Iris pigment epithelial cell (primary cell): ENCODE results near the gene CARHSP1.
"Not testable (repeated sequence)": the region's sequence is repeated elsewhere in the genome, so short reads cannot be mapped to it uniquely, and the experiment has no call there.

Experiments
- DNase-seq: peaks from one replicate; pipeline ENCODE4 v3.0.0-alpha.2; 2011; ENCODE audit warnings: low read depth

The CARHSP1 gene

GRCh38 chr16:8828541-8829165, 40.2 kb downstream of the CARHSP1 start:
- DNase-seq: peak; percentile 48

DNA sequence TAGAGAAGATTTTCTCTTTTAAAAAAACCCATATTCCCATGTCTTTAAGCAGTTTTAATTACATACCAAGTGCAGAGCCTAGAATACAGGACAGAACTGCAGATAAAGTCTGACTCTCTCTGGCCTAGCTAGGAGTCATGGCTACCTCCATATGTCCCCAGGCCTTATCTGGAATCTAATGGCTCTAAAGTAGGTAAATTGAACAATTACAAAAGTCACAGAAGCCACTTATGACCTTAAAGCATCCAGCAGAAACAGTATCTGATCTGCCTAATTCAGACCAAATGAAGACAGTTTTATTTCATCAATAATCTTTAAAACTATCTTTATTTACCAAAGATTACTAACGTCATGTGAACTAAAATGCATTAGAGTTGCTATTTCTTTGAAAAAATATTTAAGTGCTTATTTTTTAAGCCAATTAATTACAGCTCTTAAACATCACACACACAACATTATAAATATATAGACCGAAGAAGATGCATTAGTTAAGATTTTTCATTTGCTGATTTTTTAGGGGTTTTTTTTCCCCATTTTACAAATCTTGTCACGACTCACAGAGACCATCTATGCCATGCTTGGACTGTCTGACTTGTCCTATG, 42.4 kb downstream of the CARHSP1 start:
- DNase-seq: no peak

DNA sequence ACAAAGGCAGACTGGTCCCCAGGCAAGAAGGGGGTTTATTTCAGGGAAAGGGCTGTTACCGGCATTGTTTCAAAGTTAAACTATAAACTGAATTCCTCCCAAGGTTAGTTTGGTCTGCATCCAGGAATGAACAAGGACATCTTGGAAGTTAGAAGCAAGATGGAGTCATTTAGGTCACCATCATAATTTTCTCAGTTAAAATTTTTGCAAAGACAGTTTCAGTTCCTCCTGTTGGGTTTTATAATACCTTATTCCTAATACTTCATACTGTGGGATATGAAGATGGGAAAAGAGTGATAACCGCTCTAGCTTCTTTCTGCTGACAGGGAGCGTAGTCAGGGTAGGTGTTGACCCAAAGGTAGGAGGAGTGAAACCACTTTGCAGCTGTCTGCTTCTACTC, 46.4 kb downstream of the CARHSP1 start:
- no peak for DNase-seq

GRCh38 chr16:8819411-8820034, 49.3 kb downstream of the CARHSP1 start:
- no peak for DNase-seq

DNA sequence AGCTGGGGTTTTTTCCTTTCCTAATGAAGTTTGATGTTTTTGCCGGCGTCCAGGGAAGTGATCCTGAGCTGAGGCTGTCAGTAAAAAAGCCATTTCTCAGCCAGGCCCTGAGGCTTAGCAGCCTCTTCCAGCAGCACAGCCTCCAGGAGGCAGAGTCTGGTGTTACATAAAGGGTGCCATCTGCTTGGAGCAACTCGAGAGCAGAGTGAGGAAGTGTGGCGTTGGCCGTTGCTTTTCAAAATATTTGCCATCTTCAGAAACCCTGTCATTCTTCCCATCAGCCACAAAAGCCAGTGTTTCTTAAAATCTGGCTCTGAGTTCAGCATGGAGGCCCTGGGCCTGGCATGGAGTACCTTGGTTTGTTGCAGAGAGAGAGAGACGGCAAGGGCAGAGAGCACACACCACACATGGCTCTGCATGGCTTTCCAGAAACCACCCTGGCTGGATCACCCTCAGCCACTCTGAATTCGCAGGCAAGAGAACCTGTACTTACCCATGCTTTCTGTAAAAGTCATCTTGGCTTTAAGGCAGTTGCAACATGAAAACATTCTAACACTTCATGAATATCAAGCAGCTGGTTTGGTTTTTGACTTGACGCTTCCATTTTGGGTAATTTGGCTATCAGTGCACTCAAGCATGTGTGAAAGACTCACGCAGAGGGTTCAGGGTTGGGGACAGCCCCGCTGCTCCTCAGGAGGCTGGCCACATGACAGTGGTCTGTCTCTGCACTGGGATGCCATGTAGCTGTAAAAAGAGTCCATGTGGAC, 50.1 kb downstream of the CARHSP1 start:
- no peak for DNase-seq

DNA sequence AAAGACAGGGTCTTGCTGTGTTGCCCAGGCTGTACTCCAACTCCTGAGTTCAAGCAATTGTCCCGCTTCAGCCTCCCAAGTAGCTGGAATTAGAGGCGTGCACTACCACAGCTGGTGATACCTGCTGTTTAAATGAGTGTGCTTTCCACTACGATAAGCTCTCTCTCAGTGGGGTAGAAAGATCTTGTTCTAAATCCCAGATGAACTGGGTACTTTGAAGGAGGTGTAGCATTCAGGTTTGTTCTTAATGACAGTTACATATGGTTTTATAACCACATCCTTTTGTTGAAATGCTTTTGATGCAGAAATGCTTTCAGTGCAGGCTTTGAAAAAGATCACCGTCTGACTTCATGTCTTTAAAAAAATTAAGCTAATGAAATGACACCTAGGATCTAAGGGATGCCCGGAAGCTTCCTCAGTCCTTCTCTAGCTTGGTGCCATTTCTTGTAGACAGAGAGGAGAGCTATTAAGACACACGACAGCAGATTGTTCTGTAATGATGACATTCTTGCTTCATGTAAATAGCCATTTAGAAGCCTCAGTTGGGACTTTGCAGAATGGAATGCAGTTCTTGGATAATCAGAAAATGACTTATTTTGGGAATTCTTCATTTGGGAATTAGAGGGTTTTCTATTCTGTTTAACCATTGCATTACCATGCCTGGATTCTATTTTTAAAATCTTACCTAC, 51.7 kb downstream of the CARHSP1 start:
- DNase-seq: no peak

- no peak for DNase-seq
Measured at GRCh38 chr16:8814095-8814806, 54.6 kb downstream of the CARHSP1 start.

DNA sequence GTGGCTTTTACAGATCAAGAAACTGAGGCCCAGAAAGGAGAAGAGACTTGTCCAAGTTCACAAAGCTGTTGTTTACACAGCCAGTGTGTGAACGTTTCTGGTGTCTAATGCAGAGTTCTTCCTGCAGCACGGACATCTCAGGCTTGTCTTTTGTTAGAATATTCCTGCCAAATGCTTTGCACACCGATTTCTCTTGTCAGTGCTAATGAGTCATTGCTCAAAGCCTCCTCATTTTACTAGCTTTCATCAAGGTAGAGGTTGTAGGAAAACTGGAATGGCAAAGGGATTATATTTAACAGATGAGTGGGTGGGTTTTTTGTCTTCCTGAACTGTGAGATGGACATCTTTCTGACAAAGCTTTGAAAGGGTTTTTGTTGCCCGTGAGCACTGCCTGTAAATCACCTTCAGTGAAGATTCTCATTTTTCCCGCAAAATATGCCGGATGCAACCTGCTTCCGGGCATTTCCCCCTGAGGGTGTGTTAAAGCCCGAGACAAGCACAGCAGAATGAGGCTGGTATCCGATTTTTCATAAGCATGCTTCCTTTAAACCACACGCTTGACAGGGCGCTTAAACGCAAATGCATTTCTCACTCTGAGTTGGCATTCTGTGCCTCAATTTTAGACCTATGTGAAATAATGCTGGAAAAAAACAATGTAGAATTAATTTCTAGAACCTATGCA, 56.5 kb downstream of the CARHSP1 start:
- no peak for DNase-seq

DNA sequence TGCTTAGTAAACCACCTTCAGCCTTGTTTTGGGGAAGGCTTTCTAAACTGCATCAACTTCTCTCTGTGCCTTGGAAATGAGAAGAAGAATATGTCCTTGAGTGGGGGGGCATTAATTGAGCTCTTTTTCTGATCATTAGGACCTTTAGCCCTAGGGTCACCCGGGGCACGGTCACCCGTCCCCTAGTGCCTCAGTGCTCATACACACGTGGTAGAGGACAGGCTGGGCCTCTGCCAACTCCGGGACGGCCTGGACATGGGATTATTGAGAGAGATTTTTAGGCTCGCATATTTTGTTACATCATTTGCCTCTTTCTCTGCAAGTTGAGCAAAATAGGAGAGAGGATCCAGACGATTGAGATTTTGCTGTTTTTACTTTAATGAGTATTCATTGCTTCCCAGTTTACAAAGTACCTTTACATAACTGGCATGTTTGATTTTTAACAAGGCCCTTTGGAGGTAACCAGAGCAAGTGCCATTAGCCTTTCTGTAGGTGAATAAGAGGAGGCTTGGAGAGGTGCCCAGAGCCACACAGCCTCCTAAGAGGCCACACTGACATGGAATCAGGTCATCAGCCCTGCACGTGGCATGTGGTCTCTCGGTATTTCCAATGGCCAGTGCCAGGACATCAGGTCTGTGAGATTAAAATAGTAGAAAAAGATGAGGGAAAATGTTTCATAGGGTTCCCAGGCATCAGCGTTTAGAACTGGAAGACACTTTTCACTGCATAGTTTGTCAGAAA, 60.0 kb downstream of the CARHSP1 start:
- DNase-seq: no peak

- no peak for DNase-seq
Measured at GRCh38 chr16:8808009-8808408, 60.8 kb downstream of the CARHSP1 start.

DNA sequence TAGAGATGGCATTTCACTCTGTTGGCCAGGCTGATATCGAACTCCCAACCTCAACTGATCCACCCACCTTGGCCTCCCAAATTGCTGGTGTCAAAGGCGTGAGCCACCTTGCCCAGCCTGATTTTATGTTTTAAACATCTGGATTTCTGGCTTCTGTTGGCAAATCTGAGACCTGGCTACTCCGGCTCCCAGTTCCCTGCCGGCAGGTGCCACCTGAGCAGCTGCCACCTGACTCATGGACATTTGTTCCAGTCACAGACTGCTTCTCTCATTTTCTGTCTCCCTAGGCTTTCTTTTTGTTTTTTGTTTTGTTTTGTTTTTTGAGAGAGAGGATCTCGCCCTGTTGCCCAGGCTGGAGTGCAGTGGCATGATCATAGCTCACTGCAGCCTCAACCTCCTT, 61.6 kb downstream of the CARHSP1 start:
- no peak for DNase-seq

DNA sequence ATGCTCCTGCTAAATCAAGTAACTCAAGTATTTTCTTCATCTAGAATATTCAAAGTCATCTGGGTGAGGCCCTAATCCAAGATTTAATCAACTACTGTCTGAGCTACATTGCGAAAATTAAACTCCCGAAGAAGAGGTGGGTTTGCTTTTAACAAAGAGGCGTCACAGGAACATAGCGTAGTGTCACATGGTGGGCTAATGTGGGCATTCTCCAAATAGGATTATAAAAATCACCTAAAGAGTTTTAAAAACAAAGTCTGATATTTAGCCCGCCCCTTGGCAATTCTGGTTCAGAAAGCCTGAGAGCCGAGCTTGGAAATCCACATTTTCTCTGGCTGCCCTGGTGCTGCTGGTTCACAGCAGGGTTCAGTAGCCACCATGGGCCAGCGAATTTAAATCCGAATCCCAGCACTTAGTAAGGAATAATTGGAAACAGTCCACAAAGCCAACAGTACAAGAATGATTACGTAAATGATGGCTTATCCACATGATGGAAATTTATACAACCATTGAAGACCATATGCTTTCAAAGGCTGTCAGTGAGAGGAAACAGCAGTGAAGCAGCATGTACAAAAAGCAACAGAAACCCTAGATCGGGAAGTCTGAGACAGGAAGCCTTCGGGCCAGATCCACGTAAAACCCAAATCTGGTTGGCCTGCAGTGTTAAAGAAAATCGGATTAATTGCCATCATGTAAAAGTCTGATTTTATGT, 62.4 kb downstream of the CARHSP1 start:
- no peak for DNase-seq

GRCh38 chr16:8804313-8804712, 64.5 kb downstream of the CARHSP1 start:
- no peak for DNase-seq

DNA sequence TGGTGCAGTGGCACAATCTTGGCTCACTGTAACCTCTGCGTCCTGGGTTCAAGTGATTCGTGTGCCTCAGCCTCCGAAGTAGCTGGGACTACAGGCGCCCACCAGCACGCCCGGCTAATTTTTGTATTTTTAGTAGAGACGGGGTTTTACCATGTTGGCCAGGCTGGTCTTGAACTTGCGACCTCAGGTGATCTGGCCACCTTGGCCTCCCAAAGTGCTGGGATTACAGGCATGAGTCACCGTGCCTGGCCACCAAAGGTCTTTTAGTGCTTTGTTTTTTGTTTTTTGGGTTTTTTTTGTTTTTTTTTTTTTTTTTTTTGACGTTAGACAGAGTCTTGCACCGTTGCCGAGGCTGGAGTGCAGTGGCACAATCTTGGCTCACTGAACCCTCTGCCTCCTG, 65.1 kb downstream of the CARHSP1 start:
- DNase-seq: not testable (repeated sequence)
